LoVo (cell line): ENCODE measurements around the gene DCTN1.

Experiments
- DNase-seq: peaks from one replicate; pipeline ENCODE4 v3.0.0-alpha.2; 2016; ENCODE audit warnings: low spot score

The DCTN1 gene

GRCh38 chr2:74413001-74413698 is 33.0 kb upstream of the DCTN1 start:
- DNase-seq = no peak

DNA sequence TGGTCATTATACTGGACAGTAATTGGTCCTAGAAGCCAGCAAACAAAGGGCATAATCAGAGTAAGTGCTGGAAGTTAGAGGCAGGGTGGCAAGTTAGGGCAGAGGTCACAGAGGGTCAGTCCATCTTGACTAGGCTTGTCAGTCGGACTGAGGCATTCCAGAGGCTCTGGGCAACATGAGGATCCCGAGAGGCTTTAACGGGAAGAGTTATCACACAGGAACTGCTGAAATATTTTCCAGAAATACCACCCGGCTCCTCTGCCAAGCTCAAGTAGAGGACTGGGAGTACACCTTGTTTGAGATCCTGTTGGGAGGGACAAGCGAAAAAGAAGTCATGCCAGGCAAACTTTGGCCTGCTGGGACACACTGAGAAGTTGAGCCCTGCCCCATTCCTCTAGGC is 27.6 kb upstream of the DCTN1 start:
- DNase-seq = no peak

DNA sequence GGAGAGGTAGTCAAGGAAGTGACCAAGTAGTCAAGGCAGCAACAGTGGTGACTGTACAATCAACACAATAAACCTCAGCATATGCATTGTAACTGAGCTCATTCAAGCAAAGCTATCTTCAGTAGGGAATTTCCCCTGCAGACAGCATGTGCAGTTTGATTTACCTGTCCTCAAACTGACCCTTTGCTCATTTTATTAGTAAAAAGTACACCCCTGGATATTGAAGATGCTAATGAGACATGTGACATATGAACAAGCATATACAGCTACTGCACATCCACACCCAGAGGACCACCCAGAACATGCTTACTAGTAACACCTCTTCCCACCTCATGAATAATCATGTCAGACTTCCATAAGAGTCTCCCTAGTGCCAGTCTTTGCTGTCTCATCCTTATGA is 25.9 kb upstream of the DCTN1 start:
- DNase-seq = no peak

- no peak for DNase-seq
Observed at GRCh38 chr2:74401891-74402290, 21.8 kb upstream of the DCTN1 start.

- DNase-seq = peak; percentile 24
Observed at GRCh38 chr2:74399785-74400184, 19.7 kb upstream of the DCTN1 start.

DNA sequence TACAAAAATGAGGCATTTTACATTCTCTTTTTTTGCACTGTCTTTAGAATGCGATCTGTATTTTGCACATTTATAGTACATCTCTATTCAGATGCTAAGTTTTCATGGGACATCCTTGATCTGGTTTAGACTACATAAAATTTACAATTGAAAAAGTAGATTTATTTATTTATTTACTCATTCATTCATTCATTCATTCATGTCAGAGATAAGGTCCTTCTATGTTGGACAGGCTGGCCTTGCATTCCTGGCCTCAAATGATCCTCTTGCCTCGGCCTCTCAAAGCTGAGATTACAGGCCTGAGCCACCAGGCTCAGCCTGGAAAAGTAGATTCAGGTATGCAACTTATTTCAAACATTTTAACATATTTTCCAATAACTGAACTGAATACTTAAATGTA is 16.0 kb upstream of the DCTN1 start:
- no peak for DNase-seq

DNA sequence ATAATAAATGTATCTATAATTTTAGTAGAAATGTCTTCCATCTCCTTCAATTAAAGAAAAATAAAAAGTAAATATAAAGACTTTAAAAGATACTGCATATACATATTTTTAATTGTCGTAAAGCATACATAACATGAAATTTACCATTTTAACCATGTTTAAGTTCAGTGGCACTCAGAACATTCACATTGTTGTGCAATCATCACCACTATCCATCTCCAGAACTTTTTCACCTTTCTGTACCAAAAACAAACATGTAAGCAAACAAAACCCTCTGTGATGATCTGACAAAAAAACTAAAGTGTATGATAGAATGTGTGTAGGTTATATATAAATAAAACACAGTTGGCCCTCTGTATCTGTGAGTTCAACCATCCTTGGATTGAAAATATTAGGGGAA is 13.4 kb upstream of the DCTN1 start:
- DNase-seq = no peak

GRCh38 chr2:74392449-74392743 is 12.3 kb upstream of the DCTN1 start:
- DNase-seq = no peak

GRCh38 chr2:74391580-74392448 is 11.7 kb upstream of the DCTN1 start:
- peak; percentile 91 for DNase-seq

DNA sequence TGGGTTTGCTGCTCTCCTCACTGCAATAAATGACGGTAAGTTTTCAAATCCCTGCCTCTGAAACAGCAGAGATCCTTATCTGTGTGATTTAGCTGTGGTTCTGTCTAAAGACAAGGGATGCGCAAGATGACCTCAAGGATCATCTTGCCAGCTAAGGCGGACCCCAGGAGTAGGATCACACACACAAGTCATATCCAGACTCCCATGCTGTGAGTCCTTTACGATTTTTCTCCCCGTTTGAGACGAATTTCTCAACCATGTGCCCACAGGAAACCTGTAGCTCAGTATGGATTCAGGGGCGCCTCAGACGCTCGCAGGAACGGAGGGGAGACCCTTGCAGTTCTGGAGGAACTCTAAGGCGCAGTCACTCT is 11.1 kb upstream of the DCTN1 start:
- DNase-seq = peak; percentile 7

GRCh38 chr2:74390606-74391005 is 10.5 kb upstream of the DCTN1 start:
- no peak for DNase-seq

GRCh38 chr2:74387346-74387745 is 7.2 kb upstream of the DCTN1 start:
- no peak for DNase-seq

- DNase-seq = no peak
Observed at GRCh38 chr2:74385396-74385795, 5.3 kb upstream of the DCTN1 start.

DNA sequence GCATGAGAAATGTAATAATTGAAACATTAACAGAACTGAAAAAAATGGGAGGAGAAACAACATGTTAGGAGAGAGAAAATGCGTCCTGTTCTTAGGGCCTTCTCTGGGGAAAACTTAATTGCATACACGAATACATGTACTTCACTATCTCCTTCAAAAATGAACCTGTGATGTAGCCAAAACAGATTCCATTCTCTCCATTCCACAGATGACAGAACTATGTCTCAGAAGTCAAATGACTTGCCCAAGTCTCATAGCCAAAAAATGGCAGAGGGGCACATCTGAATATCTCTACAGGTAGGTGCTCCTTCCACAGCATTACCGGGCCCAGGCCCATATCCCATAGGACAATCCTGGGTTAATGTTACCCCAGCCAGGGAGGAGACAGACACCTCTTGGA is 3.9 kb upstream of the DCTN1 start:
- DNase-seq = no peak

- no peak for DNase-seq
Observed at GRCh38 chr2:74383254-74383653, 3.1 kb upstream of the DCTN1 start.

- no peak for DNase-seq
Observed at GRCh38 chr2:74381751-74382150, 1.6 kb upstream of the DCTN1 start.

GRCh38 chr2:74378007-74378406 is 2.1 kb downstream of the DCTN1 start:
- DNase-seq = no peak

DNA sequence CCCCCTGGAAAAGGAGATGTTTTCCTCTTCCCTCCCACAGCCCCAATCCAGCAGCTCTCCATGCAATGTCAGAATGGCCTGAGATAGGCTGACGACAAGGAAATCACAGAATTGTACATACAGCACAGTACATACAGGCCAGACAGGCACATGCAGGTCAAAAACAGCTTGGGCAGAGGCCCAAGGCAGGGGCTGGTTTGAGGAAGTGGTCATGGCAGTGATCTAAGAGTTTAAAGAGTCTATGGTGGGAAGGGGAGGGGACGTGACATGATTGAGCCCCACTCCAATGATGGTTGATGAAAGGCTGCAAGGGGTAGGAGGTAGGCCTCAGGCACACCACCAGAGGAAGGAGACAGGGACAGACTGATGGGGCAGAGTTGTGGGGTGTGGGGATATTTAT is 4.3 kb downstream of the DCTN1 start:
- no peak for DNase-seq

DNA sequence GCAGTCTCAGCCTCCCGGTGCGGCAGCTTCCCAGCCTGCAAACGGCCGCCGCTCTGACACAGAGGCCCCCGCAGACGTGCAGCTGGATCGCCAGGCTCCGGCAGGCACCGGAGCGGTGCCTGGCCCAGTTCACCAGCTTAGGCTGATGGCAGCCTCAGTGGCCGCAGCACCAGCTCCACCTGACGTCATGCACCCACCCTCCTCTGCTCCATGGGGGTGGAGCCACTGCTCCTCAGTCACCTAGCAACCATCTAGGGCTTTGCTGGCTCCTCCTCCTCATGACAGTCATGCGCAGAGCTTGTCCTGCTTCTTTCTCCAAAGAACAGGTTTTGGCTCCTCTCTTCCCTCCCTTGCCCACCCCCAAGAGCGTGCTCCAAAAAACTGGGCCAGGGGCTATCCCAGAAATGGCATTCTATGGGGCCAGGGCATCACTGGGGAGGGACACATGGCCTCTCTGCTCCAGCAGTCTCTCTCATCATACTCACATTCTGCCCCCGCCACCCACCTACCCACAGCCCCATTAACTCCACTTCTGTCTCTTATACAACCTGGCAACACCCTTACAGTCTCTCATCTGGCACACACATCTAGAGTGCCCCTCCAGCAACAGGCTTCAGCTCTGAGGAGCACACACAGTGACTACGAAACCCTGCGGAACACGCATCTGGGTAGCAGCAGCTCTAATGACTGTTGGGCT is 5.5 kb downstream of the DCTN1 start:
- no peak for DNase-seq

DNA sequence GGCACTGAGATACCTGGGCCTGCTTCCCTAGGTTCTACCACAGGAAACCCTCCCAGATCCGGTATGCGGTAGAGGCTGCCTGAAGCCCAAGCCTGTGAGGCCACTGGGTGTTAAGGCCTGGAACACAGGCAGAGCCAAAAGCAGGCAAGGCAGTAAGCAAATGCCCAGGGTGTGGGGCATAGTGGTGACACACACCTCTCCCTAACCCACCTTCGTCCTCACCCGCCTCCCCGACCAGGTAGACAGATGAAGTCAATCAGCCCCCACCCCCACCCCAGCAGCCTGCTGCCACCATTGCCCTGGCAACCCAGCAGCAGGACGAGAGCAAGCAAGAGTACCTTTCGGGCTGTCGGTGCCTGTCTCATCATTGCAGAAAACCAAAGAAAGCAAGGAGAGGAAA is 6.1 kb downstream of the DCTN1 start:
- DNase-seq = no peak

- DNase-seq = no peak
Observed at GRCh38 chr2:74373221-74373676, 6.9 kb downstream of the DCTN1 start.

- no peak for DNase-seq
Observed at GRCh38 chr2:74372674-74373073, 7.4 kb downstream of the DCTN1 start.

DNA sequence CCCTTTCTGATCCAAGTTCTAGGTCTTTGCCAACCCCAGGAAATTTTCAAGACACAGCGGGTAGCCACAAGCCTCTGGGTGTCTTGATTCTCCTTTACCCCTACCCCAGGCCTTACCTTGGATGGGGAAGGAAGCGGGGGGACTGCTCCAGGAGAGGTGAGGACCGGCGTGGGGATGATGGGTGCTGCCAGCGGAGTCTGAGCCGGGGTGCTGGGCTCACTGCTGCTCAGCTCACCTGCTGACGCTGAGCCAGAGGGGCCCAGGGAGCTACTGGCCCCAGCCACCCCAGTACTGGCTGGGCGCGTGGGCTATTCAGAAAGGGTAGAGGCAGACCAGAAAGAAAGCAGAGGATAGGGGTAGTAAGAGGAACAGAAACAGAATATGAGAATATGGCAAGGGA is 8.7 kb downstream of the DCTN1 start:
- DNase-seq = no peak
